Measurements from ENCODE around the gene KIAA0408. TPM values are rescaled to one million over a fixed set of nuclear protein-coding genes. Genes with fewer than 3 reads are reported as not detected.
A peak's percentile ranks its signal among the peaks of the same experiment; 100 is the strongest.

KIAA0408 gene
- 3.3 and 7.8 TPM in 2 replicates for total RNA-seq (ENCODE audit: low replicate concordance)
- long read RNA-seq, partial matches to known transcripts, result 0 of 1 reads
- long read RNA-seq, other reads (novel, unspliced or antisense), result 1 of 1 reads

- no peaks in the 10 kb centered on the region for H3K27me3 Mint-ChIP-seq
- no peaks in the 10 kb centered on the region for H3K36me3 Mint-ChIP-seq
- peak within 1 kb of the TSS; percentile 52 for H3K4me3 Mint-ChIP-seq
- no peak for DNase-seq (ENCODE audit: extremely low spot score, unreplicated experiment)
- no peak for TF ChIP-seq CTCF (conservative IDR thresholded peaks at IDR 0.05)
- H3K27ac Mint-ChIP-seq, result peak within 1 kb of the TSS; percentile 67
- peaks cover 26% of the 10 kb centered on the region for H3K4me1 Mint-ChIP-seq (ENCODE audit: unreplicated experiment)
- no peaks in the 10 kb centered on the region for H3K9me3 Mint-ChIP-seq
Observed at GRCh38 chr6:127459231-127459641, at the start of gene KIAA0408. Gene KIAA0408 (minus strand): TSS chr6:127459389. CDS start chr6:127453981, 5,408 bp downstream.

GRCh38 chr6:127506894-127507293 lies 47.7 kb upstream of the KIAA0408 start:
- Mint-ChIP-seq H3K27me3 (peaks cover 11% of the 10 kb centered on the region), H3K27ac (no peak overlapping the region), H3K4me1 (ENCODE audit: unreplicated experiment) (no peaks in the 10 kb centered on the region), H3K4me3 (no peak overlapping the region), H3K9me3 (no peaks in the 10 kb centered on the region), H3K36me3 (no peaks in the 10 kb centered on the region)
- TF ChIP-seq CTCF (conservative IDR thresholded peaks at IDR 0.05), result no peak
- DNase-seq (ENCODE audit: extremely low spot score, unreplicated experiment), result no peak

- Mint-ChIP-seq H3K36me3 (no peaks in the 10 kb centered on the region), H3K27ac (no peak overlapping the region), H3K4me1 (ENCODE audit: unreplicated experiment) (no peaks in the 10 kb centered on the region), H3K27me3 (no peaks in the 10 kb centered on the region), H3K4me3 (no peak overlapping the region), H3K9me3 (no peaks in the 10 kb centered on the region)
- no peak for DNase-seq (ENCODE audit: extremely low spot score, unreplicated experiment)
- no peak for TF ChIP-seq CTCF (conservative IDR thresholded peaks at IDR 0.05)
Observed at GRCh38 chr6:127503022-127503421, 43.8 kb upstream of the KIAA0408 start.

GRCh38 chr6:127497410-127497809 lies 38.2 kb upstream of the KIAA0408 start:
- Mint-ChIP-seq H3K36me3 (no peaks in the 10 kb centered on the region), H3K4me1 (ENCODE audit: unreplicated experiment) (no peaks in the 10 kb centered on the region), H3K27ac (no peak overlapping the region), H3K4me3 (no peak overlapping the region), H3K27me3 (no peaks in the 10 kb centered on the region), H3K9me3 (no peaks in the 10 kb centered on the region)
- DNase-seq (ENCODE audit: extremely low spot score, unreplicated experiment), result no peak
- TF ChIP-seq CTCF (conservative IDR thresholded peaks at IDR 0.05), result no peak

GRCh38 chr6:127496471-127496870 lies 37.3 kb upstream of the KIAA0408 start:
- no peak for TF ChIP-seq CTCF (conservative IDR thresholded peaks at IDR 0.05)
- no peaks in the 10 kb centered on the region for H3K4me1 Mint-ChIP-seq (ENCODE audit: unreplicated experiment)
- H3K27ac Mint-ChIP-seq, result no peak overlapping the region
- no peaks in the 10 kb centered on the region for H3K36me3 Mint-ChIP-seq
- H3K9me3 Mint-ChIP-seq, result no peaks in the 10 kb centered on the region
- no peaks in the 10 kb centered on the region for H3K27me3 Mint-ChIP-seq
- no peak for DNase-seq (ENCODE audit: extremely low spot score, unreplicated experiment)
- H3K4me3 Mint-ChIP-seq, result no peak overlapping the region

Measured in type B pancreatic cell (in vitro differentiated cells).